ENCODE data around the gene BAAT. TPM values are rescaled to one million over a fixed set of nuclear protein-coding genes. Genes with fewer than 3 reads are reported as not detected.

BAAT gene
- total RNA-seq, 1 donor, result not detected

- no peak for TF ChIP-seq CTCF (IDR thresholded peaks at IDR 0.05; ENCODE audit: insufficient read depth, low read length)
- no peak overlapping the region for H3K4me3 ChIP-seq (ENCODE audit: low read depth, low read length)
- DNase-seq (ENCODE audit: low read depth), result no peak
Observed at GRCh38 chr9:101312661-101313060, 72.1 kb downstream of the BAAT start.

GRCh38 chr9:101311758-101312420 is 72.9 kb downstream of the BAAT start:
- no peak overlapping the region for H3K4me3 ChIP-seq (ENCODE audit: low read depth, low read length)
- peak; percentile 61 for TF ChIP-seq CTCF (IDR thresholded peaks at IDR 0.05; ENCODE audit: insufficient read depth, low read length)
- DNase-seq (ENCODE audit: low read depth), result peak; percentile 88

- DNase-seq (ENCODE audit: low read depth), result no peak
- no peak overlapping the region for H3K4me3 ChIP-seq (ENCODE audit: low read depth, low read length)
- TF ChIP-seq CTCF (IDR thresholded peaks at IDR 0.05; ENCODE audit: insufficient read depth, low read length), result no peak
Observed at GRCh38 chr9:101311191-101311590, 73.6 kb downstream of the BAAT start.

Small RNA genes within 50 kb of the gene (small RNA-seq; reads per million reads assigned to genes)
- gene RF00322, result not detected

Other genes with a start within 250 kb of the BAAT start
- 8.0 and 14.0 TPM in 2 replicates for gene MRPL50, start 13.6 kb upstream of the BAAT start, total RNA-seq (ENCODE audit: low replicate concordance)
- gene ZNF189, start 13.8 kb upstream of the BAAT start, total RNA-seq (ENCODE audit: low replicate concordance), result 15.3 and 18.3 TPM in 2 replicates
- gene ALDOB, start 50.8 kb upstream of the BAAT start, total RNA-seq (ENCODE audit: low replicate concordance), result not detected in 2 replicates
- gene RNF20, start 148.8 kb upstream of the BAAT start, total RNA-seq (ENCODE audit: low replicate concordance), result 37.7 and 59.9 TPM in 2 replicates
- not detected in 2 replicates for gene PPP3R2, start 210.0 kb upstream of the BAAT start, total RNA-seq (ENCODE audit: low replicate concordance)